GM19025 (cell line): ENCODE measurements around the gene SKIC8.

Experiments
- ATAC-seq: cut with Tn5 transposase; IDR thresholded peaks from one replicate; pipeline ENCODE4 v1.9.1; 2021; ENCODE audit warnings: mild to moderate bottlenecking, low read depth, moderate library complexity; ENCODE audit not compliant: unreplicated experiment

The SKIC8 gene

DNA sequence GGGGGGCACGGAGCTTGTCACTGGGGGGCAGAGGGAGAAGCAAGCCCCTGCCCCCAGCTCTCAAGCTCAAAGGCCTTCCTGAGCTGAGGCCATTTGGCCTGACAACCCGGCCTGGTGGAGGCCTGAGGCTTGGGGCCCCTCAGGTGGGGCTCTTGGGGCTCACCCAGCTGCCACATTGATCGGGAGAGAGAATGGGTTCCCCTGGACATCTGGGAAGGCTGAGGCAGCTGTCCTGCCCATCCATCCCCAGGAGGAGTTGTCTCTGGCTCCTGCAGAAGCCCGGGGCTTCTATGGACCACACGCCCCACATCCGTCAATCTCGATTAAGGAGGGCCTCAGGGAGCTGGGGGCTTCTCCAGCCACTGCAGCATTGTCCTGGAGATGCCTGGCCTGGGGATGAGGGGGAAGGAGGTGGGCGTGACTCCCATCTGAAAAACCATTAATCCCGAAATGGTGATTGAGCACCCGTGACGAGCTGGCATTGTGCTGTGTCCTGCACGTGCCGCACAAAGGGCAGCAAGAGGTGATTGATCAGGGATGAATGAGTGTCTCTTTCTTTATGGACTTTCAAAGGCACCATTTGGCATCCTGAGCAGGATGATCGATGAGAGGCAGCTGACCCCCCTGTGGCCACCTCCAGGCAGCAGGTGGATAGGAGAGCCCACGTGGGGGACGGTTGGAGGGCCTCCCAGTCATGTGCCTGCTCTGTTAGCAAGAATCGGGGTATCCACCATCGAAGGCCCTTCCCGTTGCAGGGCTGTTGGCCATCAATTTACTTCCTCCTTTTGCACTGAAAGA lies 23.5 kb upstream of the SKIC8 start:
- ATAC-seq, result no peak

DNA sequence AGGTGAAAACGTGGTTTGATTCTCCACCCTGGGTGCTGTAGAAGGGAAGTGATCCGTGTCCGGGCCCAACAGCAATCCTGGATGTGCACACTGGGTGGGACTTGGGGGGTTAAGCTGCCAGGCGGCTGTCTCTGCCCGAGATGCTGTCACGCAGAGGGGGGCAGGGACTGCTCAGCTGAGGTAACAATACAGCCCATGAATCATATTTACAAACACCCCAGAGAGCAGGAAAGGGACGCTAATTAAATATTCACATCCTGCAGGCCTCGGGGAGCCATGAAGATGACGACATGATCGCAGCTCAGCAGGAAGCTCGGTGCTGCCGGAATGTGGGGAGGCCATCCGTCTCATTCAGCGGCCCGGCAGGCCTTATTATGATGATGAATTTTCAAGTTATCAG lies 22.8 kb upstream of the SKIC8 start:
- ATAC-seq, result no peak

DNA sequence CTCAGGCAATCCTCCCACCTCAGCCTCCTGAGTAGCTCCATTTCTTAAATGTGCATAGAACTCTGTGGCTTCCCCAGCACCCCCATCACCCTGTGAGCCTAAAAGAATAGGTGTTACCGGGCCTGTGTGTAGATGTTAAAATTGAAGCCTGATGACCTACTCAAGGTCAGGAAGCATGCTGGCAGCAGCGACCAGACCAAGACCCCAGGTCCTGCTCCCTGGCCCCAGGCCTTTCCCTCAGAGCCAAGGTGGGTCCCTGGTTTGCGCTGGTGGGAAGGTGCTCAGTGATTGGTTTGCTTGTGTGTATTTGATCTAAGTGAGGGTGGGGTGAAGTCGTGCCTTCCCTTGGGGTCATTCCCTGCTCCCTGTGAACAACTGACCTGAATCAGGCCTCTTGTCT lies 22.4 kb upstream of the SKIC8 start:
- no peak for ATAC-seq

DNA sequence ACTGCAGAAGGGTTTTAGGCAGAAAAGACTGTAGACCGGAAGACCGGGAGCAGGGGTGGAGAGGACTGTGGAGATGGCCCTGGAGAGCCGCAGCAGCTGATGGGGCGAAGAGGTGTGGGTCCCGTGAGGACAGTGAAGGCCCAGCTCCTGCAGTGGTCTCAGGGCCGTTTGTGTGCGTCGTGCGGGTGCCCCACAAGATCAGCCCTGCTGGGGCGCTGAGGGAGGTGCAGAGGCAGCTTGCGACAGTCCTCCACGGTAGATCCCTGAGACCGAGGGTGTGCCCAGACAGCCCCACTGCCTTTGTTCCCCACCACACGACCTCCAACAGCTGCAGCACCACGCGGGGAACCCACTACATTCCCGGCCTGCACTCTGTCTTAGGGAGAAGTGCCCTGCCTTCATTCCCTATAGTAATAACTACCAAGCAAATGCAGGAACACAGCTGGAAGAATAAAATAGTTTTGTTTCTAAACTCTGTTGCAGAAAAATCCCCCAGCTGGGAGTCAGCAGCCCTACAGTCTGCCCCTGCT lies 21.7 kb upstream of the SKIC8 start:
- ATAC-seq, result no peak

DNA sequence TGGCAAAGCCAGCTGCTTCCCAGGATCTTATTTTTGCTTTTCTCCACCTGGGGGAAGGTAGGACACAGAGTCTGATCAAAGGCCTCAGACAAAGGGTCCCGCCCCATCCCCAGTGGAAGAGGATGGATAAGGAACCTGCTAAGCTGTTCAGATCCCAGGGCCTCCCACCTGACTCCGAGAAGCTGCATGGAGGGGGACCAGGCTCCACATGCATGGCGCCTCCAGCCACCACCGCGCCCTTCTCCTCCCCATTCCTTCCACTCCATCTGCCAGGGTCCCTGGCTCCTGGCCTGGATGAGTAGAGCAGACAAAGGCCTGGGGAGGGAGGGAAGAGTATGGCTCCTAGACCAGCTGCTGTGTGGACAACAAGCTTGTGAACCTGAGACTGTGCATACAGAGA lies 20.8 kb upstream of the SKIC8 start:
- no peak for ATAC-seq

DNA sequence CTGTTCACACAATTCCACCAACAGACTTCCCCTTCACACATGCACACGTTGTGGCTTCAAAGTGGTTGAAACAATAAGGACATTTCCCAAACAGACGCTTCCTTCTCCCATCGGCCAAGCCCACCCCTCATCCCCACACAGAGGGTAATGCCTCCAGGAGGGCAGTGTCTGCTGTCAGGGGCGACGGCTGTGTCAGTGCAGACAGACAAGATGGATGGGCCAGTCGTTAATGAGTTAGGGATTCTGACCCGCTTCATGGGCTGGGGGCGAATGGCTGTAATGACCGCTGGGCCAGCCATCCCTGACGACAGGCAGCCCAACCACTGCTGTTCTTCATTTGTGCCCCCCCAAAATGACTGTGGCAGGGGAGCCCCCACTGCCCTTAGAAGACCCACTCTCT lies 20.2 kb upstream of the SKIC8 start:
- ATAC-seq, result no peak

DNA sequence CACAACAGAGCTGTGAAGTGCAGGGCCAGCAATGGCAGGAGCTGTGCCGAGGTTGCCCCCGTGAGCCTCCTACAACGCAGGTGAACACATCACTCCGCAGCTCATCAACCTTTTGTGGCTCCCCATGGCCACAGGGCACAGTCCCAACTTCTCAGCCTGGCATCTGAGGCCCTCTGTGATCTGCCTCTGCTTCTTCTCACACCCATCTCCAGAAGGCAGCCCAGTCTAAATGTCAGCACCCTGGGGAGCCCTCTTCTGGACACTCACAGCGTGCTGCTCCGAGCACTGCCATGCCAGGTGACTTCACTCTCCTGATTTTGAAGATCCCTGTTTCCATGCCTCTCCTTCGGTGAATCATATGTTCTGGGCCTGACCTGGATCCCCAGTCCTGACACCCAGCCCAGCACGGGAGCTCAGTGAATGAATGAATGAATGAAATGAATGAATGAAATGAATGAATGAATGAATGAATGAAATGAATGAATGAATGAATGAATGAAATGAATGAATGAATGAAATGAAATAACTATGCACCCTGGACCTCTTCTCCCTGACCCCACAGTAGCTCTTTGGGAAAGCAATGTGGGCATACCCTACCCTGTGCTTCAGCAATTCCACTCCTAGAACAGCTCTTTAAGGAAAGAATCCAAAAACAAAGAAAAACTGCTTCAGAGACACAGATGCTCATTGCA lies 17.9 kb upstream of the SKIC8 start:
- ATAC-seq, result no peak

DNA sequence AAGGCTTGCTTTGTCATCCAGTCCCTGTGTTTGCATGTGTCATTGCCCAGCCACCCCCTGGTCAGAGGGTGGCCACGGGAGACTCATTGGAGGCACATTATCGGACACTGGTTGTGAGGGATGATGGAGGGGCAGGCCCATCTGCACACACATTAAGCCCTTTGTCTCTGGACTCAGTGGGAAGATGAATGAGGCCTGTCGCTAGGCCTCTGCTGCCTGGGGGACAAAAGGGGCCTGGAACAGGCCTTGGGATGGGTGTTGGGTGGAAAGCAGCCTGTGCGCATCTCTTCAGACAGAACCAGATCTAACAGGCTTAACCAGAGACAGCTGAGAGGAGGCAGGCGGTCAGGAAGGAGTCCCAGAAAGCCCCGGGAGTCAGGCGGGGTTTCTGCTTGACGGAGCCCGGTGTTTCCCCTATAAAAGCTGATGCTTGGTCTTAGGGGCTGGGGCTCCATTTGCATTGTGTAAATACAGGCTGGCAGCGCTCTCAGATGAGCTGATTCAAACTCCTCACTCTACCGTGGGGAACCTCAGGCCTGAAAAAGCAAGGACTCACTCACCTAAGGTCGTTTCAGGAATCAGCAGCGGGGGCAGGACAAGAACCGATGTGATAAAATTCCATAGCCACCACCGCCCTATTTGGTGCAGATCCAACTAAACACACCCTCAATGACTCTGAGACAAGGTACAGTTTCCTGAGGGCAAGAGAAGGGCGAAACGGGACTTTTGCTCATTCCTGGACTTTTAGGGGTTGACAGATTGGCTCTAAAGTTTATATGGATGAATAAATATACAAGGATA lies 17.1 kb upstream of the SKIC8 start:
- peak; percentile 55 for ATAC-seq

DNA sequence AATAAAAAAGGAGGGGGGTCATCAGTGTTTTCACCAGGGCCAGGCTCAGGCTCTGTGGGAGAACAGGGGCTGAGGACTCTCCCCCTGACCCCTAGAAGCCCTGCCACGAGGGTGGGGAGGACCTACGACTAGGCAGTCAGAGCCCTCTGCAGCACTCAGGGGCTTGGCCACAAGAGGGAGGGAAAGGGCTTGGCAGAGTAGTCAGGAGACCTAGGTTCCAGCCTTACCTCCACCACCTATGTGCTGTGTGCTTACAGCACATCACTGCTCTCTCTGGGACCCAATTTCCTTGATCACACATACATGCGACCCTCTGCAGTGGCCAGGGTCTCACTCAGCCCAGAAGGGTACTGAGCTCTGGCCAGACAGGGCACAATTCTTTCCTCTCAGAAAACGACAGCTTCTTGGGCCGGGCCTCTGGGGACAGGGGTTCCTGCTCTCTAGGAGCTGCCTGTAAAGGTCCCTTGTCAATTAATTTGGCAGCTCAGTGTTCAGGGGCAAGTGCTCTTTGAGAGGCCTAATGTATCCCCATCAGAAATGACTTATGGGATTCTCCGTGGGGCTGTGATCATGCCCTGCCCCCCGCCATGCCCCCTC lies 16.4 kb upstream of the SKIC8 start:
- no peak for ATAC-seq

DNA sequence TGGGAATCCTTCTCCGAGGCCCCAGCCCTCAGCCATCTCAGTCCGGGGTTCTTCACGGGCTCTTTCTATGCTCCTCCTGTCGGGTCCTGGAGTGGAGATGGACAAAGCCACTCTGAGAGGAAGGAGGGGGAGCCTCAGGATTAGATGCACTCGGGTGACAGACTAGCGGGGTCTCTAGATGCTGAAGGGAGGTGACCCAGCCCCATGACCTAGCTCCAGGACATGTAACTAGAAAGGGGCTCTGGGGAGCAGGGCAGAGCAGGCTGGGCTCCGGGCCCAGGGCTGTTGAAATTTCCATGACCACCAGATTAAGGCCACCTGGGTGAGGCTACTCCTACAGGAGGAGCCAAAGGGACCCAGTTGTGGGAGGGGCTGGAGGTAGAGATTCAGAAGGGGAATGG lies 14.8 kb upstream of the SKIC8 start:
- no peak for ATAC-seq

DNA sequence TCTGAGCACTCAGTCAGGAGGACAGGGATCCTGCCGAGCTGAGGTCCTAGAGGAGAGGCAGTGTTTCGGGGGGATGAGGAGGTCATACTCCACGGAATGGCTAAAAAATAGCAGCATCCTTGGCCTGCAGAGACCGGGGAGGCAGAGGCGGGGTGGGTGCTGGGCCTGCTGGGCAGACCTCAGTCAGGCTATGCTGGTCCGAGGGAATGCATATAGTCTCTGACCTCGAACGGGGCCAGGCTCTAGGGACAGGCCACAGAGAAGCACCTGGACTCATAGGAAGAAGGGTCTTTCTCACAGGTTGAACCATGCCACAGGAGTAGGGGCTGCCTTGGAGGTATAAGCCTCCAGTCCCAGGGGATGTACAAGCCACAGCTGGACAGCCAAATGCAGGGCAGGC lies 14.0 kb upstream of the SKIC8 start:
- no peak for ATAC-seq

DNA sequence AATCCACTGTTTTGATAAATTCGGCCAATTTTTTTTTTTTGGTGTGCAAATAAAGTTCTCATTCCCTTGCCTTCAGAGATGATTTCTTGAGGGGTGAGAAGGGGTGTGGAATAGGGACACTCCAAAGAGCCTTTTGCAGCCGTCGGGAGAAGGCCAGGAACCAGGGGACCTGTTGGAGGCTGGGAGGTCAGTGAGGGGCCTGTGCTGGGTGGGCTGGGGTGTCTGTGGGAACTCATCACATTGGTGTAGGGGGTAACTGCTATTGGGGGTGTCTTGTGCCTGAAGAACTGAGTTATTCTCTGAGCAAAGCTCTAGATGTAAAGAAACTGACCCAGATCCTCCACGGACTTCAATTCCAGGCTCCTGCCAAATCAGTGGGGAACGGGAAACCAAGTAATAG lies 13.5 kb upstream of the SKIC8 start:
- ATAC-seq, result no peak

DNA sequence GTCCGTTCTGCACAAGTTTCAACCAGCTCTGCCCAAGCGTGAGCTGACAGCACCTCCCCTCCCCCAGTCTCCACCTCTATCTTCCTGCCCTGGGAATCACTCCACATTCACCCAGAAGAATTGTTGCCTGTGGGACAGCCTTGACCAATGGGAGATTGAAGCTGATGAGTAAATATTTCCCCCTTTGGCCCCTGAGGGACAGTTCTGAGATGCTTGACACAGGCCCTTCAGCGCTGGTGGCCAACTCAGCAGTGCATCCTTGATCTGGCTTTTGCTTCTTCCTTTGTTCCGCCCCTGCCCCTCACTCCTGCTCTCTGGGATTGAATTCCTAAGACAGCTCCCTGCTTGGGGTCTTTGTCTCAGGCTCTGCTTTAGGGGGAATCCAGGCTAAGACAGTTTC lies 13.1 kb upstream of the SKIC8 start:
- ATAC-seq, result no peak

DNA sequence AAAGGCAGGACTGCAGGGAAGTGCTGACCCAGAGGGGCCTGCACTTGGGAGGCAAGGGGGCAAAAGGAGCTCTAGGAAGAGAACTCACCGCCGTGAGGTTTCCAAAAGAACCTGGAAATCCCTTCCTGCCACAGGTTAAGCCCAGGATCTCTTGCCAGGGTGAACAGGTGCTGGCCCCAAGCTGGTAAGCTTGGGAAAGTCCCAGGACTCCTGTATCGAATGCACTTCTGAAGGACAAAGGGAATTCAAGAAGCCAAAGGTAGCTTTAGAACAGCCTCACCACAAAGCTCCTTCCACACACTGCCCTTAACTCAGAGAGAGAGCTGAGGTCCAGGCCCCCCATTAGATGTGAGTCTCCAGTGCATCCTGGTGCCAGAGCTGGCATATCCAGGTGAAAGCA lies 11.9 kb upstream of the SKIC8 start:
- no peak for ATAC-seq

DNA sequence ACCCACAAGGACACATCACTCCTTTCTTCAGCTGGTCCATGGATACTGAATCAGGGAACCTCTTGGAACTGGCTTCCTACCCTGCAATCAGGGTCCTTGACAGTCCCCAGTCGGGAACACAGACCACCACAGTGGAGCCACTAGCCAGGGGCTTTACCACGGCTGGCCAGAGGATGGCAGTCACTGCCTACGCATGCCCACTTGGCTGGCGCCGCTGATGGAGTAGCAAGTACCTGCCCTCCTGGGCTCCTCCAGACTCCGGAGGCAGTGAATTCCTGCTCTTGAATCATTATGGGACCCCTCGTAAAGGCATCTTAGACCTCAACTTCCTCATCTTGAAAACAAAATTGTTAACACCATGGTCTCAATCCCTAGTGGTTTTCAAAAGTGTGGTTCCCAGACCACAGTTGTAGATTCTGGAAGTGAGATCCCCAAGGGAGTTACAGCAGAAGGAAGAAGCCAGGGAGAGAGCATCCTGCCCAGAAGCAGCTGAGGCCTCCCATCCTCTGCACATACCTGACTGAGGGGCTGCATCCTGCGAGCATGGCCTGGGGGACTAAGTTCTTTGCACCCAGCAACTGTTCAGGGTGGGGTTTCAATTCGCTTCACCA lies 9.1 kb upstream of the SKIC8 start:
- no peak for ATAC-seq

DNA sequence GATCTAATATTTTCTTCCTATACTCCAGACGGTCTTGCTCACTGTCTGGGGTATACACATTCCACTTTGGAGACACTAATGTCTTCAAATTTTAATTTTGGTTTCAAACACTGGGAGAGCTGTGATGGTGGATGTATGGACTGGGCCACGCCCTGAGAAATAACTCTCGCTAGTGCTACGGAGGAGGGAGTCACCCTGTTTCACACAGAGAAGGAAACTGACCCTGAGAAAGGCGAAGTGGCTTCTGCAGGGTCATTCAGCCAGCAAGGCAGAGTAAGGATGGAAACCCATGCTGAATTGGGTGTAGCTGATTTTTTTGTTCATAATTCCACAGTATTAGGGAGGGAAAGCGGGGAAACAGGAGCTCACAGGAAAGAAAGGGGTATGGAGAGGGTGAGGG lies 8.6 kb upstream of the SKIC8 start:
- ATAC-seq, result no peak

DNA sequence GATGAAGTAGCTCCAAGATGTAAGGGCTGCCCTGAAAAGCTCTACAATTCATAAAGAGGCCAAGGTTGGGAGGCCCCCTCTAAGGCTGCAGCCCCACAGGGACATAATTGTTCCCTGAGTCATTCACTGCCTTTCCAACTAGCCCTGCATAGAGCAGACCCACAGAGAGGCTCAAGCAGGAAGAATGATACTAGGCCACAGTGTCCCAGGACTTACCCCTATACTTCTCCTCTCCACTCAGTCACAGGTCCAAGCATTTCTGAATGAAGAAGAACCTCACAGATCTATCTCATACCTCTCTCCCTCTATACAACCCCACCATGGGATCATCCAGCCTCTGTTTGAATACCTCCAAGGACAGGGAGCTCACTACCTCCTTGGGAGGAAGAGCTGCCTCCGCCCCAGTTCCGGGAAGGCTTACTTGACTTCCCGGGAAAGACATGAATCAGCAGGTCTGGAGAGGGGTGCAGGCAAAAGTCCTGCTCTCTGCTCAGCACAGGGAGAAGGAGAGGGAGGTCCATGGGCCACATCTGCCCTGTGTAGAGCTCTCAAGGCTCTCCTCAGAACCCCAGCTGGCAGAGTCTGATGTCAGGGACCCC lies 6.9 kb upstream of the SKIC8 start:
- ATAC-seq, result no peak

DNA sequence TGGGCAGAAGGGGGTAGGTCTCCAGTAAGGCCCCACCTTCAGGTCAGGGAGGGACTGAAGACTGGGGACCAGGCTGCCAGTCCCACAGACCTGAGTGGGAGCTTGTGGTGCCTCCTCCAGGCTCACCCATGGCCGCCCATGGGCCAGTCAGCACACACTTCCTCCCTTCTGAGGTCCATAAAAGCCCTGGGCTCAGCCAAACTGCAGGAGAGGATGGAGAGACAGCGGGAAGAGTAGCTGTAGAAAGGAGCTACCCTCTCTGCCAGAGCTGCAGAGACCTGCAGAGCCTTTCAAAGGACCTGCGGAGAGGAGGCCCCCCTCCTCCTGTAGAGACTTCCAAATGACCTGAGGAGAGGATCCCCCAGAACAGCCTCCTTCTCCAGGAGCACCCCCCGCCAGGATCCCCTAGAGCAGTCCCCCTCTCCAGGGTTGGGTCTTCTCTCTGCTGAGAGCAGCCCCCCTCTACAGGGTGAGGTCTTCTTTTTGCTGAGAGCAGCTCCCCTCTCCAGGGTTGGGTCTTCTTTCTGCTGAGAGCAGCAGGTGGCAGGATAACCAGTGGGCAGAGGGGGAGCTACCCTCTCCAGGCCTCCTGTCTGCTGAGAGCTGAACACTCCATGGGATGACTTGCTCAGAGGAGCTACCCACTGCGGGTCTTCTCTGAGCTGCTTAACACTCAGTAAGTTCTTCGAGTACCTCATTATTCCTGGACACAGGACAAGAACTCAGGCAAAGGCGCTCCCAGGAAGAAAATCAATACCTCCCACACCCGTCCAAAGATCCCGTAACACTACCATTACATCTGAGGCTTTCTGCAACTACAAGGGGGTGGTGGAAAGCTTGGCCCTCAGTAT lies 5.0 kb upstream of the SKIC8 start:
- no peak for ATAC-seq
